HepG2 (cell line): ENCODE data around the gene TMEM129. TPM values are rescaled to one million over a fixed set of nuclear protein-coding genes. Genes with fewer than 3 reads are reported as not detected.
A peak's percentile ranks its signal among the peaks of the same experiment; 100 is the strongest.

Source experiments
- ARNTL ChIP-seq: sonication (generic); formaldehyde crosslinking; IDR thresholded peaks from 2 replicates; pipeline ENCODE4 v1.4.0; 2020; ENCODE audit warnings: mild to moderate bottlenecking, missing genetic modification reagents
- GABPB1 ChIP-seq: IDR thresholded peaks from 2 replicates; pipeline ENCODE4 v1.6.1; 2016; ENCODE audit warnings: mild to moderate bottlenecking, missing genetic modification reagents, moderate library complexity, missing compliant biosample characterization
- GFI1 ChIP-seq: sonication (generic); formaldehyde crosslinking; IDR thresholded peaks from 2 replicates; pipeline ENCODE4 v1.5.0; 2020; ENCODE audit warnings: missing genetic modification reagents, mild to moderate bottlenecking, borderline replicate concordance
- HIVEP1 ChIP-seq: sonication (generic); formaldehyde crosslinking; IDR thresholded peaks from 2 replicates; pipeline ENCODE4 v1.4.0; 2020; ENCODE audit warnings: mild to moderate bottlenecking, missing genetic modification reagents
- HMG20A ChIP-seq: IDR thresholded peaks from 2 replicates; pipeline ENCODE4 v1.6.1; 2016; ENCODE audit warnings: borderline replicate concordance
- HOXA7 ChIP-seq: sonication (generic); formaldehyde crosslinking; IDR thresholded peaks from 2 replicates; pipeline ENCODE4 v1.8.1; 2022; ENCODE audit warnings: mild to moderate bottlenecking, missing genetic modification reagents, moderate library complexity
- IRX3 ChIP-seq: sonication (generic); formaldehyde crosslinking; IDR thresholded peaks from 2 replicates; pipeline ENCODE4 v1.8.1; 2023; ENCODE audit warnings: mild to moderate bottlenecking, low read depth, missing genetic modification reagents, borderline replicate concordance
- NKX3-1 ChIP-seq: sonication (generic); formaldehyde crosslinking; IDR thresholded peaks from 2 replicates; pipeline ENCODE4 v1.5.0; 2020; ENCODE audit warnings: missing genetic modification reagents
- RFXANK ChIP-seq: IDR thresholded peaks from 2 replicates; pipeline ENCODE4 v1.6.1; 2016
- SALL1 ChIP-seq: sonication (generic); formaldehyde crosslinking; IDR thresholded peaks from 2 replicates; pipeline ENCODE4 v1.8.0; 2022; ENCODE audit warnings: mild to moderate bottlenecking, missing genetic modification reagents
- SIX1 ChIP-seq: sonication (generic); formaldehyde crosslinking; IDR thresholded peaks from 2 replicates; pipeline ENCODE4 v1.4.0; 2020; ENCODE audit warnings: missing genetic modification reagents, borderline replicate concordance
- TBX3 ChIP-seq: fragments of 450-650 bp; IDR thresholded peaks from 2 replicates; pipeline ENCODE4 v1.6.1; 2017; ENCODE audit warnings: antibody characterized with exemption, mild to moderate bottlenecking, inconsistent platforms, borderline replicate concordance
- TGIF2 ChIP-seq: IDR thresholded peaks from 2 replicates; pipeline ENCODE4 v1.6.1; 2016; ENCODE audit warnings: control low read depth, missing compliant biosample characterization
- THYN1 ChIP-seq: sonication (generic); formaldehyde crosslinking; IDR thresholded peaks from 2 replicates; pipeline ENCODE4 v1.8.1; 2023; ENCODE audit warnings: low read depth, mild to moderate bottlenecking, moderate library complexity, missing genetic modification reagents, borderline replicate concordance
- TOE1 ChIP-seq: sonication (generic); formaldehyde crosslinking; IDR thresholded peaks from 2 replicates; pipeline ENCODE4 v1.4.0; 2020; ENCODE audit warnings: mild to moderate bottlenecking, missing genetic modification reagents
- YY1 ChIP-seq: IDR thresholded peaks from 2 replicates; pipeline ENCODE4 v1.6.1; 2011; ENCODE audit warnings: low read length, low read depth, moderate library complexity, mild to moderate bottlenecking; ENCODE audit not compliant: insufficient read depth, insufficient replicate concordance
- ZBTB7A ChIP-seq: sonication (generic); formaldehyde crosslinking; IDR thresholded peaks from 2 replicates; pipeline ENCODE4 v1.8.0; 2022; ENCODE audit warnings: mild to moderate bottlenecking, missing genetic modification reagents
- ZFP90 ChIP-seq: sonication (generic); formaldehyde crosslinking; IDR thresholded peaks from 2 replicates; pipeline ENCODE4 v1.8.0; 2022; ENCODE audit warnings: missing genetic modification reagents, mild to moderate bottlenecking, inconsistent platforms, borderline replicate concordance
- ZNF256 ChIP-seq: sonication (generic); formaldehyde crosslinking; conservative IDR thresholded peaks from 2 replicates; pipeline ENCODE4 v1.4.0; 2020; ENCODE audit warnings: missing genetic modification reagents
- ZNF674 ChIP-seq: sonication (generic); formaldehyde crosslinking; IDR thresholded peaks from 2 replicates; pipeline ENCODE4 v1.5.0; 2020; ENCODE audit warnings: low read depth, mild to moderate bottlenecking, missing genetic modification reagents
- polyA plus RNA-seq, 8 experiments: library from polyadenylated mRNA; depleted of rRNA in 3 of 8; stranded (reverse) in 7 of 8; unstranded in 1 of 8; fragments of >200 nt; fragmentation: Illumina TruSeq in 4 of 8; extraction: Trizol in 4 of 8; gene quantifications; 2 replicates each; pipeline versions ENCODE4 v1.2.1 to v1.2.3, GENCODE V29; 2011 to 2016; ENCODE audit warnings: low read depth in 4 of 8, missing spikeins in 1 of 8, mixed read lengths in 1 of 8; ENCODE audit not compliant: insufficient read depth in 1 of 8
- total RNA-seq, 5 experiments: library from RNA; depleted of rRNA; stranded (reverse); fragments of >200 nt; fragmentation: Illumina TruSeq; extraction: Trizol; gene quantifications; 2 replicates each; pipeline ENCODE4 v1.2.3, GENCODE V29; 2016; ENCODE audit warnings: low read depth in 1 of 5
- TF ChIP-seq, protein P1 (sequence below): sonication (generic); formaldehyde crosslinking; IDR thresholded peaks from 2 replicates; pipeline ENCODE4 v1.4.0; 2020; ENCODE audit warnings: missing genetic modification reagents
- TF ChIP-seq, protein P2 (sequence below): sonication (generic); formaldehyde crosslinking; IDR thresholded peaks from 2 replicates; pipeline ENCODE4 v1.4.0; 2020; ENCODE audit warnings: mild to moderate bottlenecking, missing genetic modification reagents
- TF ChIP-seq, protein P3 (sequence below): sonication (generic); formaldehyde crosslinking; IDR thresholded peaks from 2 replicates; pipeline ENCODE4 v1.5.1; 2020; ENCODE audit warnings: missing genetic modification reagents, mild to moderate bottlenecking, borderline replicate concordance
- TF ChIP-seq, protein P4 (sequence below): sonication (generic); formaldehyde crosslinking; IDR thresholded peaks from 2 replicates; pipeline ENCODE4 v1.4.0; 2020; ENCODE audit warnings: mild to moderate bottlenecking, missing genetic modification reagents
- TF ChIP-seq, protein P5 (sequence below): sonication (generic); formaldehyde crosslinking; IDR thresholded peaks from 2 replicates; pipeline ENCODE4 v1.5.1; 2020; ENCODE audit warnings: missing genetic modification reagents, mild to moderate bottlenecking, borderline replicate concordance

Gene TMEM129
- total and polyA plus RNA-seq, 2 of the 13 experiments (the other 11 are each of a cell fraction or from before 2014, with no cell fraction given), result 19.0 to 25.8 TPM

DNA sequence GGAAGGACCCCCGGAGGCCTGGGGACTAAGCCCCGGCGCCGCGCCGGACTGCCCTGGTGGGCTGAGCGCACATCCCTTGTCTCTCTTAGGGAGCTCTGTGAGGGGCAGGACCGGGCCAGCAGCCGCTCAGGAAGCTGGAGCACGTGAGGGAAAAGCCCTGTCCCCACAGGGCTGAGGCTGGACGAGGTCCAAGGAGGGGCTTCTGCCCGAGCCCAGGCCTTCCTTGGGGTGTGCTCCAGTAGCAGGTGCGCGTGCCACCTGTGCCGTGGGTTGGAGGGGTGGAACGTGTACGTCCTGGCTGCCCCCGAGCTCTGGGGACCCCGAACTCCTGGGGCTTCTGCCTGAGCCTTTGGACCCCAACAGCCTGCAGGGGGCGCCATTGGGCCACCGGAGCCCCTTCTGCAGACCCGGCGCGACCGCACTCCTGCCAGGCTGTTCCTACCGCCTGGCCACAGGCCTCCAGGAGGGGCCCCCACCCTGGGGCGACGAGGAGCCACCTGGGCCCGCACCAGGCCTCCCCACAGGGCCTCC lies 27.4 kb upstream of the TMEM129 start (continued):
- TF ChIP-seq ZNF256 (CRISPR knock-in tag) (no peak), THYN1 (CRISPR knock-in tag) (no peak), TBX3 (no peak), ZFP90 (CRISPR knock-in tag) (no peak), NKX3-1 (CRISPR knock-in tag) (no peak), HOXA7 (no peak), TOE1 (CRISPR knock-in tag) (no peak), ZBTB7A (CRISPR knock-in tag) (peak; percentile 89; the same call in 1 of the 2 replicates), RFXANK (CRISPR knock-in tag) (0 out of 2 replicates have a peak, but pooled peaks have one; percentile 28), ZNF674 (CRISPR knock-in tag) (no peak), SIX1 (CRISPR knock-in tag) (no peak), GFI1 (no peak), SALL1 (no peak), TGIF2 (CRISPR knock-in tag) (no peak), IRX3 (no peak), GABPB1 (CRISPR knock-in tag) (peak; percentile 48; the same call in 1 of the 2 replicates), HIVEP1 (CRISPR knock-in tag) (no peak), ARNTL (CRISPR knock-in tag) (no peak), HMG20A (no peak), YY1 (peak; percentile 36)
- TF ChIP-seq, protein P1, sequence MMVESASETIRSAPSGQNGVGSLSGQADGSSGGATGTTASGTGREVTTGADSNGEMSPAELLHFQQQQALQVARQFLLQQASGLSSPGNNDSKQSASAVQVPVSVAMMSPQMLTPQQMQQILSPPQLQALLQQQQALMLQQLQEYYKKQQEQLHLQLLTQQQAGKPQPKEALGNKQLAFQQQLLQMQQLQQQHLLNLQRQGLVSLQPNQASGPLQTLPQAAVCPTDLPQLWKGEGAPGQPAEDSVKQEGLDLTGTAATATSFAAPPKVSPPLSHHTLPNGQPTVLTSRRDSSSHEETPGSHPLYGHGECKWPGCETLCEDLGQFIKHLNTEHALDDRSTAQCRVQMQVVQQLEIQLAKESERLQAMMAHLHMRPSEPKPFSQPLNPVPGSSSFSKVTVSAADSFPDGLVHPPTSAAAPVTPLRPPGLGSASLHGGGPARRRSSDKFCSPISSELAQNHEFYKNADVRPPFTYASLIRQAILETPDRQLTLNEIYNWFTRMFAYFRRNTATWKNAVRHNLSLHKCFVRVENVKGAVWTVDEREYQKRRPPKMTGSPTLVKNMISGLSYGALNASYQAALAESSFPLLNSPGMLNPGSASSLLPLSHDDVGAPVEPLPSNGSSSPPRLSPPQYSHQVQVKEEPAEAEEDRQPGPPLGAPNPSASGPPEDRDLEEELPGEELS (CRISPR knock-in tag), result no peak
- TF ChIP-seq, protein P2, sequence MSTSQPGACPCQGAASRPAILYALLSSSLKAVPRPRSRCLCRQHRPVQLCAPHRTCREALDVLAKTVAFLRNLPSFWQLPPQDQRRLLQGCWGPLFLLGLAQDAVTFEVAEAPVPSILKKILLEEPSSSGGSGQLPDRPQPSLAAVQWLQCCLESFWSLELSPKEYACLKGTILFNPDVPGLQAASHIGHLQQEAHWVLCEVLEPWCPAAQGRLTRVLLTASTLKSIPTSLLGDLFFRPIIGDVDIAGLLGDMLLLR (CRISPR knock-in tag), result no peak
- TF ChIP-seq, protein P3, sequence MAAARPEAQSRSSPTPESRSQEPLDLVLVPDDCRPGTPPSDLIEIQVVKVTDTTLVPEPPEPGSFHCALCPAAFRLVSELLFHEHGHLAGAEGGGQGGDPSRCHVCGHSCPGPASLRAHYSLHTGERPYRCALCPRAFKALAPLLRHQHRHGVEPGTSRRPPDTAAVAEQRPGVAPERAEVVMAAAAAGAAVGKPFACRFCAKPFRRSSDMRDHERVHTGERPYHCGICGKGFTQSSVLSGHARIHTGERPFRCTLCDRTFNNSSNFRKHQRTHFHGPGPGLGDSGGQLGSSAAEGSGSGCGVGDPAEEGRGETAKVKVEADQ (CRISPR knock-in tag), result no peak
- TF ChIP-seq, protein P4, sequence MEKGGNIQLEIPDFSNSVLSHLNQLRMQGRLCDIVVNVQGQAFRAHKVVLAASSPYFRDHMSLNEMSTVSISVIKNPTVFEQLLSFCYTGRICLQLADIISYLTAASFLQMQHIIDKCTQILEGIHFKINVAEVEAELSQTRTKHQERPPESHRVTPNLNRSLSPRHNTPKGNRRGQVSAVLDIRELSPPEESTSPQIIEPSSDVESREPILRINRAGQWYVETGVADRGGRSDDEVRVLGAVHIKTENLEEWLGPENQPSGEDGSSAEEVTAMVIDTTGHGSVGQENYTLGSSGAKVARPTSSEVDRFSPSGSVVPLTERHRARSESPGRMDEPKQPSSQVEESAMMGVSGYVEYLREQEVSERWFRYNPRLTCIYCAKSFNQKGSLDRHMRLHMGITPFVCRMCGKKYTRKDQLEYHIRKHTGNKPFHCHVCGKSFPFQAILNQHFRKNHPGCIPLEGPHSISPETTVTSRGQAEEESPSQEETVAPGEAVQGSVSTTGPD, result no peak
- TF ChIP-seq, protein P5, sequence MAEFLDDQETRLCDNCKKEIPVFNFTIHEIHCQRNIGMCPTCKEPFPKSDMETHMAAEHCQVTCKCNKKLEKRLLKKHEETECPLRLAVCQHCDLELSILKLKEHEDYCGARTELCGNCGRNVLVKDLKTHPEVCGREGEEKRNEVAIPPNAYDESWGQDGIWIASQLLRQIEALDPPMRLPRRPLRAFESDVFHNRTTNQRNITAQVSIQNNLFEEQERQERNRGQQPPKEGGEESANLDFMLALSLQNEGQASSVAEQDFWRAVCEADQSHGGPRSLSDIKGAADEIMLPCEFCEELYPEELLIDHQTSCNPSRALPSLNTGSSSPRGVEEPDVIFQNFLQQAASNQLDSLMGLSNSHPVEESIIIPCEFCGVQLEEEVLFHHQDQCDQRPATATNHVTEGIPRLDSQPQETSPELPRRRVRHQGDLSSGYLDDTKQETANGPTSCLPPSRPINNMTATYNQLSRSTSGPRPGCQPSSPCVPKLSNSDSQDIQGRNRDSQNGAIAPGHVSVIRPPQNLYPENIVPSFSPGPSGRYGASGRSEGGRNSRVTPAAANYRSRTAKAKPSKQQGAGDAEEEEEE, result no peak
